HG03175 (cell line): ENCODE measurements around the gene CRYBG2.
A peak's percentile ranks its signal among the peaks of the same experiment; 100 is the strongest.
"Not testable (repeated sequence)": the region's sequence is repeated elsewhere in the genome, so short reads cannot be mapped to it uniquely, and the experiment has no call there.

Experiments
- ATAC-seq: cut with Tn5 transposase; IDR thresholded peaks from one replicate; pipeline ENCODE4 v1.9.1; 2021; ENCODE audit warnings: mild to moderate bottlenecking, moderate library complexity; ENCODE audit not compliant: unreplicated experiment

CRYBG2 gene

GRCh38 chr1:26353976-26354820, at the start of gene CRYBG2:
CRYBG2 (minus strand) TSS chr1:26354130; CDS start chr1:26346657, 7,473 bp downstream.
- ATAC-seq: no peak

GRCh38 chr1:26403656-26404055, 49.7 kb upstream of the CRYBG2 start:
- ATAC-seq: no peak

GRCh38 chr1:26401891-26402290, 48.0 kb upstream of the CRYBG2 start:
- ATAC-seq: no peak

DNA sequence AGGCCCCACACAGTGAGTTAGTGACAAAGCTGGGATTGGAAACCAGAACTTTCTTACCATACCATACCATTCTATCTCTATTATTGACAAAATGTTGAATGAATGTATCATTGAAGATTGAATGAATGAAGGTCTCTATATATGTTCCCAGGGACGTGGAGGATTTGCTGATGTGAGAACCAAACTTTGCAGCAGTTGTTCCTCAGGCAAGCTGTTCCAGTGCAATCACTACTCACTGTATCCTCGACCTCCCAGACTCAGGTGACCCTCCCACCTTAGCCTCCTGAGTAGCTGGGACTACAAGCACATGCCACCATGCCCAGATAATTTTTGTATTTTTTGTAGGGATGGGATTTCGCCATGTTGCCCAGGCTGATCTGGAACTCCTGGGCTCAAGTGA, 45.1 kb upstream of the CRYBG2 start:
- no peak for ATAC-seq

- ATAC-seq: no peak
These were observed 41.8 kb upstream of the CRYBG2 start for GRCh38 chr1:26395754-26396153.

GRCh38 chr1:26391450-26391849, 37.5 kb upstream of the CRYBG2 start:
- no peak for ATAC-seq

DNA sequence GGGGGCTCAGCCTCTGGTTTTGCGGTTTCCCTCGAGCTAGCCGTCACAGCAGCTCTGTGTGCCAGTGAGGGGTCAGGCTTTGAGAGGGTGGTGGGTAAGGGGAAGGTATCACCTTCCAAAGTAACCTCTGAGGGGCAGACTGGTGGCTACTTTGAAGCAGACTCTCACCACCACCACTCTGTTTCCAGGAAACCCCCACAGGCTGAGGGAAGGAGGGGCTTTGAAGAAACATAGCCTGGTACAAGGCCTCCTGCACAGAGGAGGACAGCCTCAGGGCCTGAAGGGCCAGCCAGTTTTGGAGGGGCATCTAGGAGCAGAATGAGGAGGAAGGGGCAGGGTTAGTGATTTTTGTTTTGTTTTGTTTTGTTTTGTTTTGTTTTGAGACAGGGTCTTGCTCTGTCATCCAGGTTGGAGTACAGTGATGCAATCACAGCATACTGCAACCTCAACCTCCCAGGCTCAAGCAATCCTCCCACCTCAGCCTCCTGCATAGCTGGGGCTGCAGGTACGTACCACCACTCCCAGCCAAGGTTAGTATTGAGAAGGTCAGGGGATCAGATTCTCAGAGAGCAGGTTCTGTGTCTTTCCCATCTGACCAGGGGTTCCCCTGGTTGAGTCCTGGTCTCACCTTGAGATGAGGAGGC, 35.8 kb upstream of the CRYBG2 start:
- ATAC-seq: no peak

DNA sequence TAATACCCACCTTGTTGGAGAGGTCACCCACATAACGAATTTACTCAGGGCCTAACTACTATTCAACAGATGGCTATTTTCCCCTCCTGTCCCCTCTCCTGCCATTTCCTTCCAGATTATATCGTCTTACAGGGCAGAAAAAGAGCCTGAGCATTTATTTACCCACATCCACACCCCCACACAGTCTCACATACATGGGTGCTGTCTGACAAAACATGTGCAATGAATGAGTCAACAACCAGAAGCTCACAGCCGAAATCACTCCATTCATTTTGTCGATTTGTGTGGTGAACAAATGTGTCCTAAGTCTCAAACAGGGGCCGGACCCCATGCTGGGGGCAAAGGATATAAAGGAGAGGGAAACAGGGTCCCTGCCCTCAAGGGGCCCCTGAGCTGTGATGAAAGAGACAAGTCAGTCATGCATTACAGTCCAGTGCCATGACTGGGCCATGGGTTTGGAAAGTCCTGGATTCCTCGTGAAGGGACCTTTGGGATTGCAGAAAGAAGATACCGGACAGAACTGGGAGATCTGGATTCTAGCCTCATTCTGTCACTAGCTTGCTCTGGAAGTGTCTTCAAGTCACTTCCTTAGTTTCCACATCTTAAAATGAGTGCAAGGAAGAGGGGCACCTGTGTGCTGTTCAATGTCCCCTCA, 35.0 kb upstream of the CRYBG2 start:
- no peak for ATAC-seq

- no peak for ATAC-seq
These were observed 33.5 kb upstream of the CRYBG2 start for GRCh38 chr1:26387447-26387846.

DNA sequence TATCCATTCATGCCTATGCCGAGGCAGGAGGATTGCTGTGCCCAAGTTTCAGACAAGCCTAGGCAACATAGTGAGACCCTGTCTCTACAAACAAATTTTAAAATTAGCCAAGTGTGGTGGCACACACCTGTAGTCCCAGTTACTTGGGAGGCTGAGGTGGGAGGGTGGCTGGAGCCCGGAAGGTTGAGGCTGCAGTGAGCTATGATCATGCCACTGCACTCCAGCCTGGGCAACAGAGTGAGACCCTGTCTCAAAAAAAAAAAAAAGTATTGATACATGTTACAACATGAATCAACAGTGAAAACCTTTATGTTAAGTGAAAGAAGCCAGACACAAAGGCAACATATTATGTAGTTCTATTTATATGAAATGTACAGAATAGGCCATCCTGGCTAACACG, 31.1 kb upstream of the CRYBG2 start:
- ATAC-seq: not testable (repeated sequence)

DNA sequence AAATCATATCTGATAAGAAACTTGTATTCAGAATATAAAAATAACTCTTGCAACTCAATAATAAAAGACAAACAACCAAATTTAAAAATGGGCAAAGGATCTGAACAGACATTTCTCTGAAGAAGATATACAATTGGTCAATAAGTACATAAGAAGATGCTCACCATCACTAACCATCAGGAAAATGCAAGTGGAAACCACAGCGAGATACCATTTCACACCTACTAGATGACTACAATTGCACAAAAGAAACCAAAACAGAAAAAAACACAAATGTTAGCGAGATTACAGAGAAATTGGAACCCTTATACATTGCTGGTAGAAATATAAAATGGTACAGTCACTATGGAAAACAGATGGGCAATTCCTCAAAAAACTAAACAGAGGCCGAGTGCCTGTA, 30.1 kb upstream of the CRYBG2 start:
- ATAC-seq: no peak

DNA sequence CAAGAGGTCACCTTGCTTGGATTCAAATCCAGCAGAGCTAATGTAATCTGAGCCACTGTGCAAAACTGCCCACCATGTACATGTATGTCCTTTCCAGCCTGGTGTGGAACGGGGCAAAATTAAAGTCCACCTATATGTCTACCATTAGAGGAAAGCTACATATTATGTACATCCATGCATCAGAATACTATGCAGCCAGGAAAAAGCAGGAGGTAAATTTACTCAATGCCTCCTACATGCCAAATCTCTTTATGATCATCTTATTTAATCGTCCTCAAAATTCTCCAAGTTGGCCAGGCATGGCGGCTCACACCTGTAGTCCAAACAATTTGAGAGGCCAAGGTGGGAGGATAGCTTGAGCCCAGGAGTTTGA, 24.9 kb upstream of the CRYBG2 start:
- no peak for ATAC-seq

- peak; percentile 95 for ATAC-seq
These were observed 24.4 kb upstream of the CRYBG2 start for GRCh38 chr1:26378088-26378878.

- no peak for ATAC-seq
These were observed 22.1 kb upstream of the CRYBG2 start for GRCh38 chr1:26376050-26376449.

DNA sequence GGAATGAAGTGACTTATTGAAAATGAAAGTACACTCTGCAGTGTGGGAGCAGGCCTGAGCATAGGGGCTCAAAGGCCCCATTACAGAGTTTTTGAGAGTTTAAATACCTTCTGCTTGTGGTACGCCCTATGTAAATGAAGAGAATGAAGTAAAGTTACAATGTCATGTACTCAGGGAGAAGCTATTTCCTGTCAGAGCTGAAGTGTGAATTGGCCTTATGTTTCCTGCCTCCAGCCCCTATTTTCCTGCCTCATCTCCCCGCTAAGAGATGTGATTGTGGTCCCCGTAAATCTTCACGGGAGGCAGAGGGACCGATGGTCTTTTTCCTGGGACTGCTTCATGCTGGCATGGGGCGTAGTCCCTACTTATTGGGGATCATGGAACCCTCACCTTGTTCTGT, 21.2 kb upstream of the CRYBG2 start:
- ATAC-seq: no peak

DNA sequence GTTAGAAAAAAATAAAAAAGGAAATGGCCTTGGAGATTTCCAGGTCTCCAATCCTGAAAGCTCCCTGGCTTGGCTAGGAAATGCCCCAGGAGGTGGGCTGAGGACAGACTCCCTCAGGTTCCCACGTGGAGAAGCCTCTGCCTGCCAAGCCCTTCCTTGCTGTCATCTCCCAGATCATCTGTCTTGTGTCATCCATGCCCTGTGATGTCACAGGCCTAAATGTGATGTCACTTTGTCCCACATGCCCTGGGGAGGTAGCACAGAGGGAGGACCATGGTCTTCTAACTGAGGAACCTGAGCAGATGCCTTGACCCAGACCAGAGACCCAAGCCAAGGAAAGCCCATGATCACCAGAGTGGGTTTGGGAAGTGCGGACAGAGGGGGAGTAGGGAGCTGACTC, 20.4 kb upstream of the CRYBG2 start:
- not testable (repeated sequence) for ATAC-seq

GRCh38 chr1:26373789-26374188, 19.9 kb upstream of the CRYBG2 start:
- no peak for ATAC-seq

- ATAC-seq: no peak
These were observed 19.4 kb upstream of the CRYBG2 start for GRCh38 chr1:26373281-26373680.

DNA sequence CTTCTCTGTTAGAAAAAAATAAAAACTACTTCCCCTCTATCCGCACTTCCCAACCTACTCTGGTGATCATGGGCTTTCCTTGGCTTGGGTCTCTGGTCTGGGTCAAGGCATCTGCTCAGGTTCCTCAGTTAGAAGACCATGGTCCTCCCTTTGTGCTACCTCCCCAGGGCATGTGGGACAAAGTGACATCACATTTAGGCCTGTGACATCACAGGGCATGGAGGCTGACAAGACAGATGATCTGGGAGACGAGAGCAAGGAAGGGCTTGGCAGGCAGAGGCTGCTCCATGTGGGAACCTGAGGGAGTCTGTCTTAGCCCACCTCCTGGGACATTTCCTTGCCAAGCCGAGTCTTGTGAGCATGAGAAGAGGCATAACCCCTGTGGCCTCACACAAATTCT, 18.7 kb upstream of the CRYBG2 start, which contains the start of gene ZNF683:
TSS of gene ZNF683 (minus strand) at position 140 of the 400 bp plus-strand sequence. CDS start 4,179 bp downstream, outside the sequence.
- not testable (repeated sequence) for ATAC-seq

DNA sequence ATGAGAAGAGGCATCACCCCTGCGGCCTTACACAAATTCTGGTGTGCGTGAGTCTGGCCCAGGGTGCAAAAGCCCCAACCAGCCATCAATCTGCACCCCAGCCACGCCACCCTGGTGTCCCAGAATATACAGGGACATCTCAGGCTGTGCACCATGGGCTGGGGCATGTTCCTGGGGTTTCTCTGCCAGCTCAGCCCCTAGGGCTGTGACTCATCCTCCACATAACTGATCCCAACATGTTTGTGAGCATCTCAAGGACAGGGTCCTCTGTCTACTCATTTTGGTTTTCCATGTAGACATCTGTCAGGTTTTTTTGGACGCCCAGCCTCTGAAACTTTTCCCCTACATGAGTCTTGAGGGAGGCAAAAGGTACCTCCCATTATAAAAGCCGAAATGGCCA, 18.1 kb upstream of the CRYBG2 start:
- no peak for ATAC-seq
